ENCODE results near the gene IGF2BP1. TPM values are rescaled to one million over a fixed set of nuclear protein-coding genes. Genes with fewer than 3 reads are reported as not detected.
A peak's percentile ranks its signal among the peaks of the same experiment; 100 is the strongest.

Gene IGF2BP1
- polyA plus RNA-seq, 1 of the 3 experiments (the other 2 are of a cell fraction) = 0.05 TPM

- H3F3A ChIP-seq (replicated peaks; ENCODE audit: insufficient read depth) = peaks cover 12% of the 10 kb centered on the region
- H3K79me2 ChIP-seq (ENCODE audit: insufficient read depth) = no peaks in the 10 kb centered on the region
- H3K27ac ChIP-seq (ENCODE audit: low read depth in 2 of 2, low read length in 1 of 2) = no peak overlapping the region
- TF ChIP-seq RAD21 (IDR thresholded peaks at IDR 0.05; ENCODE audit: low read length) = no peak
- no peak for TF ChIP-seq TEAD4 (IDR thresholded peaks at IDR 0.05; ENCODE audit: borderline replicate concordance, insufficient read depth)
- TF ChIP-seq MXI1 (IDR thresholded peaks at IDR 0.05; ENCODE audit: low read depth, low read length) = no peak
- no peak for TF ChIP-seq NFIC (IDR thresholded peaks at IDR 0.05; ENCODE audit: borderline replicate concordance)
- no peak for TF ChIP-seq MEF2A (IDR thresholded peaks at IDR 0.05; ENCODE audit: borderline replicate concordance, low read depth)
- TF ChIP-seq MAX (IDR thresholded peaks at IDR 0.05; ENCODE audit: low read depth) = no peak
- no peak for TF ChIP-seq FOXJ3 (CRISPR knock-in tag; IDR thresholded peaks at IDR 0.05)
- TF ChIP-seq TAF1 (IDR thresholded peaks at IDR 0.05; ENCODE audit: borderline replicate concordance, low read depth, low read length) = no peak
- TF ChIP-seq, protein P1, sequence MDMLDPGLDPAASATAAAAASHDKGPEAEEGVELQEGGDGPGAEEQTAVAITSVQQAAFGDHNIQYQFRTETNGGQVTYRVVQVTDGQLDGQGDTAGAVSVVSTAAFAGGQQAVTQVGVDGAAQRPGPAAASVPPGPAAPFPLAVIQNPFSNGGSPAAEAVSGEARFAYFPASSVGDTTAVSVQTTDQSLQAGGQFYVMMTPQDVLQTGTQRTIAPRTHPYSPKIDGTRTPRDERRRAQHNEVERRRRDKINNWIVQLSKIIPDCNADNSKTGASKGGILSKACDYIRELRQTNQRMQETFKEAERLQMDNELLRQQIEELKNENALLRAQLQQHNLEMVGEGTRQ (IDR thresholded peaks at IDR 0.05; ENCODE audit: borderline replicate concordance, low read depth, low read length) = no peak
- no peak for TF ChIP-seq GATA2 (CRISPR knock-in tag; IDR thresholded peaks at IDR 0.05)
- no peak for TF ChIP-seq YY1 (IDR thresholded peaks at IDR 0.05; ENCODE audit: low read depth)
- no peak for TF ChIP-seq NRF1 (IDR thresholded peaks at IDR 0.05; ENCODE audit: low read depth, low read length)
- no peak for TF ChIP-seq FOSL2 (IDR thresholded peaks at IDR 0.05; ENCODE audit: borderline replicate concordance, low read depth)
- TF ChIP-seq IRF3 (IDR thresholded peaks at IDR 0.05; ENCODE audit: low read depth, low read length) = no peak
- no peak for TF ChIP-seq RFX5 (IDR thresholded peaks at IDR 0.05; ENCODE audit: low read length)
- TF ChIP-seq EP300 (IDR thresholded peaks at IDR 0.05; ENCODE audit: borderline replicate concordance in 1 of 2, low read depth in 1 of 2, low read length in 1 of 2) = no peak
- TF ChIP-seq CHD2 (IDR thresholded peaks at IDR 0.05; ENCODE audit: low read length, partially characterized antibody) = no peak
- TF ChIP-seq, protein P2, sequence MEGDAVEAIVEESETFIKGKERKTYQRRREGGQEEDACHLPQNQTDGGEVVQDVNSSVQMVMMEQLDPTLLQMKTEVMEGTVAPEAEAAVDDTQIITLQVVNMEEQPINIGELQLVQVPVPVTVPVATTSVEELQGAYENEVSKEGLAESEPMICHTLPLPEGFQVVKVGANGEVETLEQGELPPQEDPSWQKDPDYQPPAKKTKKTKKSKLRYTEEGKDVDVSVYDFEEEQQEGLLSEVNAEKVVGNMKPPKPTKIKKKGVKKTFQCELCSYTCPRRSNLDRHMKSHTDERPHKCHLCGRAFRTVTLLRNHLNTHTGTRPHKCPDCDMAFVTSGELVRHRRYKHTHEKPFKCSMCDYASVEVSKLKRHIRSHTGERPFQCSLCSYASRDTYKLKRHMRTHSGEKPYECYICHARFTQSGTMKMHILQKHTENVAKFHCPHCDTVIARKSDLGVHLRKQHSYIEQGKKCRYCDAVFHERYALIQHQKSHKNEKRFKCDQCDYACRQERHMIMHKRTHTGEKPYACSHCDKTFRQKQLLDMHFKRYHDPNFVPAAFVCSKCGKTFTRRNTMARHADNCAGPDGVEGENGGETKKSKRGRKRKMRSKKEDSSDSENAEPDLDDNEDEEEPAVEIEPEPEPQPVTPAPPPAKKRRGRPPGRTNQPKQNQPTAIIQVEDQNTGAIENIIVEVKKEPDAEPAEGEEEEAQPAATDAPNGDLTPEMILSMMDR (IDR thresholded peaks at IDR 0.05) = no peak
- H3K4me2 ChIP-seq = no peak overlapping the region
- WGBS (ENCODE audit: low lambda C conversion rate) = 23% methylated on average over 5 of the region's 5 CpGs
- peak overlapping the region; percentile 73; the same call in 1 of the 2 replicates for H2AFZ ChIP-seq (ENCODE audit: low read depth)
- no peaks in the 10 kb centered on the region for H3K36me3 ChIP-seq (replicated peaks in 1 of 2; ENCODE audit: control insufficient read depth in 1 of 2, insufficient read depth in 2 of 2, low read length in 1 of 2)
- H3K4me3 ChIP-seq (ENCODE audit: low read depth in 2 of 2, low read length in 1 of 2) = no peak overlapping the region
- H3K9ac ChIP-seq = no peak overlapping the region
- H4K20me1 ChIP-seq (ENCODE audit: insufficient read depth) = no peaks in the 10 kb centered on the region
- no peak for DNase-seq
- no peaks in the 10 kb centered on the region for H3K9me3 ChIP-seq
- H3K9me2 ChIP-seq = no peaks in the 10 kb centered on the region
- peaks cover 0 to 10% of the 10 kb centered on the region in 2 experiments; a peak in 2 of 4 replicates for H3K4me1 ChIP-seq (ENCODE audit: control insufficient read depth in 1 of 2, insufficient read depth in 2 of 2, low read depth in 1 of 2, low read length in 1 of 2)
- peaks cover 76% of the 10 kb centered on the region for H3K27me3 ChIP-seq (ENCODE audit: insufficient read depth)
- CTCF ChIA-PET = interaction anchor here (0.7 to 3.8 kb wide), 7 partner anchors 10 to 403 kb away, joined by 3 to 37 read pairs (median 4); no protein-coding TSS in a partner anchor
- POLR2A ChIA-PET = no interaction called here
These were observed 24.0 kb downstream of the IGF2BP1 start for GRCh38 chr17:49021095-49021767.

Data from SK-N-SH (cell line).